ENCODE data around the gene CWC22.

DNA sequence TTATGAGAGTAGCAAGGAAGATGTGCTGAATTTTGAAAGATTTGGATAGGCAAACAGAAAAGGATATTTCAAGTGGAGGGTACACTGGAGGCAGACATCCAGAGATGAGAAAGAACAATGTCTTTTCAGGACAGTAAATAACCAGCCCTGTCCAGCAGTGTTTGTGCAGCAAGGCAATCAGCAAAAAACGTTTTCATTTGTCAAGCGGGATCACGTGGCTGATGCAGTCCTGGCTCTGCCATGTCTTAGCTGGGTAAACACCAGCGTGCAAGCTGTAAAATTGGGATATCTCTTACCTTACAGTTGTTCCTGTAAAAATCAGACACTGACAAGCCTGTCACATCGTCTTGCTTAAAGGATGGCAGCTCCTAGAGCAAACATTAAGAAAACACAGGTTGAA, 67.8 kb downstream of the CWC22 start:
- TF ChIP-seq, protein P1, sequence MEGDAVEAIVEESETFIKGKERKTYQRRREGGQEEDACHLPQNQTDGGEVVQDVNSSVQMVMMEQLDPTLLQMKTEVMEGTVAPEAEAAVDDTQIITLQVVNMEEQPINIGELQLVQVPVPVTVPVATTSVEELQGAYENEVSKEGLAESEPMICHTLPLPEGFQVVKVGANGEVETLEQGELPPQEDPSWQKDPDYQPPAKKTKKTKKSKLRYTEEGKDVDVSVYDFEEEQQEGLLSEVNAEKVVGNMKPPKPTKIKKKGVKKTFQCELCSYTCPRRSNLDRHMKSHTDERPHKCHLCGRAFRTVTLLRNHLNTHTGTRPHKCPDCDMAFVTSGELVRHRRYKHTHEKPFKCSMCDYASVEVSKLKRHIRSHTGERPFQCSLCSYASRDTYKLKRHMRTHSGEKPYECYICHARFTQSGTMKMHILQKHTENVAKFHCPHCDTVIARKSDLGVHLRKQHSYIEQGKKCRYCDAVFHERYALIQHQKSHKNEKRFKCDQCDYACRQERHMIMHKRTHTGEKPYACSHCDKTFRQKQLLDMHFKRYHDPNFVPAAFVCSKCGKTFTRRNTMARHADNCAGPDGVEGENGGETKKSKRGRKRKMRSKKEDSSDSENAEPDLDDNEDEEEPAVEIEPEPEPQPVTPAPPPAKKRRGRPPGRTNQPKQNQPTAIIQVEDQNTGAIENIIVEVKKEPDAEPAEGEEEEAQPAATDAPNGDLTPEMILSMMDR (IDR thresholded peaks at IDR 0.05): no peak
- TF ChIP-seq POLR2A (IDR thresholded peaks at IDR 0.05) (no peak), POLR2AphosphoS5 (IDR thresholded peaks at IDR 0.05) (no peak), EP300 (IDR thresholded peaks at IDR 0.05) (no peak)
